GM18520 (cell line): ENCODE measurements around the gene PKN2.

Experiments used
- ATAC-seq: cut with Tn5 transposase; IDR thresholded peaks from one replicate; pipeline ENCODE4 v1.9.1; 2021; ENCODE audit not compliant: unreplicated experiment

Gene PKN2

GRCh38 chr1:88683541-88684481 lies at the start of gene PKN2:
Gene PKN2 (plus strand): TSS chr1:88684273. CDS start chr1:88684581, 308 bp downstream.
- ATAC-seq, result peak; percentile 91

- no peak for ATAC-seq
Measured at GRCh38 chr1:88634538-88634937, 49.5 kb upstream of the PKN2 start.

DNA sequence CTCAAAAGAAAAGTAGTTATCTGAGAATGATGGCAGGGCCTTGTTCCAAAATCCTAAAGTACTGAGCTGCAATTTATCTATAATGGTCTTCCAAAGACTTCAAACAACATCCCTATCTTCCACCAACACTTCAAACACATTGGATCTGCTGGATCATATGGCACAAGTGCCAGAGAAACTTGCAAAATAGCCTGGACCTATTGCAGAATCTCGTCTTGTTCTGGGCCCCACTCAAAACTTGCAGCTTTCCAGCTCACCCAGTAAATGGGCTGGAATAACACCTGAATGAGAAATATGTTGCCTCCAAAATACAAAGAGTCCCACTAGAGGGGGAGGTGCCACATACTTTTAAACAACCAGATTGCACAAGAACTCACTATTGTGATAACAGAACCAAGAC lies 44.0 kb upstream of the PKN2 start:
- no peak for ATAC-seq

GRCh38 chr1:88645886-88646285 lies 38.2 kb upstream of the PKN2 start:
- ATAC-seq, result no peak

DNA sequence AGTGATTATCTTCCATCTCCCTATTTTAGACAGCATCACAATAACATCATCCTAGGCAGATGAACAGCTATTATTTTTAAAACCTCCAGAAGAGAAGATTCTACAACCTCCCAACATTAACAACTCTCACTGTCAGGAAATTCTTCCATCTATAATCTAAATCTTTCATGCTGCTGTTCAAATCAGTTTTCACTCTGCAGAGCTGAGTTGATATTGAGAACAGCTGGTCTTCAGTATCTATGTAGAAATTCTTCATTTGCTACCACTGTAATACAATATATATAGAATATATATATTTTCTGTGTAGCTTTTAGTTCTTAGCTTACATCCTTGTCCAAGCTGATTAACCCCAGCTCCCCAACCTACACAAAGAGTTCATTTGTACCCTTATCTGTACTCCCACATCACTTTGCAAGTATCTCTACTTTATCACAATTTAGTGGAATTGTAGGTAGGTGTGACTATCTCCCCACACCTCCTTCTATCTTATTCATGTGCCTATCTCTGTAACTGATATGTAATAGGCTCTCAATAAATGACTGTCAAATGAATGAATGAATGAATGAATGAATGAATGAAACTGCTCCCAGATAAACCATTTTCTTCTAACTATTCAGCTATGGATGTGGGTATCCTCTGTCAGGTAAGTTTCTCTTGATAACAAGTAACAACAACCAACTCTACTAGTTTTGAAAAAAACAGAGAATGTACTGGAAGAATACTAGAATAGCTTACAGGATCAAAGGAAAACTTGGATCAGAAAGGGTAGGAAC lies 37.4 kb upstream of the PKN2 start:
- no peak for ATAC-seq

DNA sequence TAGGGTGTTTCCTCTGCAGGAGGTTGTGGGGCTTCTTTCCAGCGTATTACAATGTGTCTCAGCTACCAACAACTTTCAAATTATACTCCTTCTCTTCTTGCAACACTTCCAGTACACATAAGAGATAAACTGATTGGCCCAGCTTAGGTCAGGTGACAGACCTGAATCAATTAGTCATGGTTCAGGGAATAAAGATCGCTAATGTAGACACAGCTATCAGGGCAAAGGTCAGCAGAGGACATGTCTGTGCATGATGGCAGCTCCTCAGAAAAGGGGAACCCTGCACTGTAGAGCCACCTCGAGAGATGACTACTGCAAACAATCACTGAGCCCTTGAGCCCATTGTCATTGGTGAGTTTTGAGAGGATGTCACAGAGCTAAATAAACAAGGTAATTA lies 36.8 kb upstream of the PKN2 start:
- ATAC-seq, result peak; percentile 90

DNA sequence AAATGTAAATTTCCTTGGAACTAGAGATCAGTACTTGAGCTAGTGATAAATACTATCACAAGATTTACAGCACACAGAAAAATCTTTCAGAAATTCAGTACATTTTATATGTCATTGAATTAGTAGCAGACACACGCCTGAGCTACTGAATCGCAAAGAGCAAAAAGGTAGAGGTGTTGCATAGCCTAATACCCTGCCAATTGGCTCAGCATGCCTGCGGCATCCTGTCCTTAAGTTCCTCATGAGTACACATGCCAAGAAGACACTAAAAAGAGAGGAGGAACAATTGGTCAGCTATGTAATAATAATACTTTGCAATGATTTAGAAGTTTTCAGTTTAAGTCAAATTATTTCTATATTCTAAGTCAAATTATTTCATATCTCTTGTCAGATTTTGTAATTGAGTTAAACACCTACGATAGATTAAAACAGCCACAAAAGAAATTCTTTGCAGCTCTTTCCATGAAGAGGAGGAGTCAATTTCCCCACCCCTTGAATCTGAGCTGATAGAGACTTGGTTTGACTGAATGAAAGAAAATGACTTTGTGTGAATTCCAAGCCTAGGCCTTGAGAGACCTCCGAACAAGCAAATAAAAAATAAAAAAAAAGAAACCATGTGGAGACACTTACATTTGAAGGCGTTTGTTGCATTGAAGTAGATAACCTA lies 36.2 kb upstream of the PKN2 start:
- ATAC-seq, result no peak

- ATAC-seq, result no peak
Measured at GRCh38 chr1:88648706-88649105, 35.4 kb upstream of the PKN2 start.

DNA sequence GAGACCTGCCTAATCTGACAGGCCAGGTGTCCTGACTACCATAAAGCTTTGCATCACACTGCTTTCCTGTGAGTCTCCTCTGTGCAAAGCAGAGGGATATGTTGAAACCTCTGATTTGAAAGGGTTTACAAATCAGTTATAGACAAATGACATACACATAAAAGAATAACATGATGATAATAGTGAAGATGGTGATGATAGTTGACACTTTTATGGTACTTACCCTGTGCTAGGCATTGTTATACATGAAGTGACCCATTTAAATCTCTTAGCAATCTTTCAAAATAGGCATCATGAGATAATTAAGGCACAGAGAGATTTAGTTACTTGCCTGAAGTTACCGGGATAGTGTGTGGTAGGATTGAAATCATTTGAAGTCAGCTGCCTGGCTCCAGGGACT lies 34.1 kb upstream of the PKN2 start:
- ATAC-seq, result no peak

DNA sequence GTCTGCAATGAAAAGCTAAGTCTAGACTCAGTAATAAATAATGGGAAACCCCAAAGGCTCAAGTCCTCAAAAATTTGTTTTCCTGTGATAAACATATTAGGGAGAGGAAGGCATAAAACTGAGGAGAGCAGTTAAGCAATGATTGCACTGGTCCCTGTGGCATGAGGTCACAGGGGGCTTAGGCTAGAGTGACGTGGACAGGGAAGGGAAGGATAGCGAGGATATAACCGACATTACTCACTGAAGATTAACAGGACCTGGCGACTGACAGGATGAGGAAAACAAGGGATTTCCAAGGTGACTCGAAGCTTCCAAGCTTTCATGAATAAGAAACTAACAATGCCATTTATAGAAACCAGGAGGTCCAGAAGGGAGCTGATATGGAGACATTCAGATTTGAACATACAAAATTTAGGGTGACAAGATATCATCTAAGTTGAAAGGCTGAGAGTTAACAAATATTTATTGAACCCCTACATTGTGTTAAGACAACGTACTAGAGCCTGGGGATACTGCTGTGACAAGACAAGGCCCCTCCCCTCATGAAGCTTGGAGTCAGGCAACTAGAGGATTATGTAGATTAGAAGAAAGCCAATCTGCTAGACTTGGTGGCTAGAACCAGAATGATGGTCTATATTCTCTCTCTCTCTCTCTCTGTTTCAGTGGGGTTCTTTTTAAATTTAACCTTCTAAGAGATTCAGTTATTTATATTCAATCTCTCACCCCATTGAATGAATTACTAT lies 33.2 kb upstream of the PKN2 start:
- no peak for ATAC-seq

- ATAC-seq, result no peak
Measured at GRCh38 chr1:88655140-88655539, 28.9 kb upstream of the PKN2 start.

DNA sequence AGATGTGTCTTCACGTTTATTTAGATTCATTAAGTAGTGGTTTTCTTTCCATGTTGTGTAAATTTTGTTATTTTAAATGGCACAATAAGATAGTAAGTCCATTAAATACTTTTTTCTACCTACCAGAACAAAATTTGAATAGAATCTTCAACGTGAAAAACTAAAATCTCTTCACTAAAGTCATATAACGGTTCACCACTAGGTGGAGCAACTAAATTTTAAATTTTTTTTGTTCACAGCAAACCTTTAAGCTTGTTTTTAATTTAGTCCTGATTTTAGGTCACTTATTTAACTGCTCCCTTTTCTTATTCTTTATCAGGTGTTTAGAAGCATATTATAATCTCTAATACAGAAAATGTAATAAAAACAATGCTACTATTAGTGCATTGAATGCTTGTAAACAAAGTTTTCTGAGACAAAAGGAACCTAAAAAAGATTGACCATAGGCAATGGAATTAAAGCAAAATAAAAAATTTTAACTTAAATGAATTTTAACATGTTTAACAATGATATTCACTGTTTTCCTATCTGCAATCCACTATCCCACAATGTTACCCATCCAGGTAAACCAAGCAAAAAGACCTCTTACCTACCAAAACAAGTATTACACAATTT lies 28.3 kb upstream of the PKN2 start:
- no peak for ATAC-seq

GRCh38 chr1:88658419-88658818 lies 25.7 kb upstream of the PKN2 start:
- no peak for ATAC-seq

DNA sequence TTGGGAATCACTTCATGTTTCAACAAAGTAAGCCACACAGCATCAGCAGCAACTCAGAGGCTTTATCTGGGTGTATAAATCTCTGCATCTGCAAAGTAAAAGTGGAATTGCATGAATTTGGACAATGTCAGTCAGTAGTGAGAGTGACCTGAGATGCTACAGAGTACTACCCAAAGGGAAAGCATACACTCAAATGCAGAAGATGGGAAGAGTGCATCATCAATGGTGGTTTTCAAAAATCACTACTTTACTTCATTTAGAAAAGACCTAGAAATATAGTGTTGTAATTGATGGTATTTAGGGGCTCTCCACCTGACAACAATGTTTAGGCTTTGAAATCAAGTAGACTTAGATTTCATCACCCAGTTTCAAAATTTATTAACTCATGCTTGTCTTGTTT lies 24.5 kb upstream of the PKN2 start:
- no peak for ATAC-seq

DNA sequence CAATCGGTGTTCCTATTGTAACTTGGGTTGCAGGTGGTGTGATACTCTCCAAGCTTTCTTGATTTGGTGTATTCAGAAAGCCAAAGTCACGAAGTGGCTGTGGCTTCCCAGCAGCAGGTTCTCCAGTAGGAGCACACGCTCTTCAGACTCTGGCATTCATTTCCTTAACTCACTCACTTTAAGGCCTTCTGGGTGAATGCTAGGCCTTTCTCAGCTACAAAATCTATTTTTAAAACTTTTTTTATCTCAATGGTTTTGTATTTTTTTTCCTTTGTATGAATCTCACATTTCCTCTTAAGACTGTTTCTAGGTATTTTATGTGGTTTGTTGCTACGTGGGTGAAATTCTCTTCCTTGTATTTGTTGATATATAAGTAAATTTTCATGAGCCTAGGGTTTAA lies 22.9 kb upstream of the PKN2 start:
- no peak for ATAC-seq

DNA sequence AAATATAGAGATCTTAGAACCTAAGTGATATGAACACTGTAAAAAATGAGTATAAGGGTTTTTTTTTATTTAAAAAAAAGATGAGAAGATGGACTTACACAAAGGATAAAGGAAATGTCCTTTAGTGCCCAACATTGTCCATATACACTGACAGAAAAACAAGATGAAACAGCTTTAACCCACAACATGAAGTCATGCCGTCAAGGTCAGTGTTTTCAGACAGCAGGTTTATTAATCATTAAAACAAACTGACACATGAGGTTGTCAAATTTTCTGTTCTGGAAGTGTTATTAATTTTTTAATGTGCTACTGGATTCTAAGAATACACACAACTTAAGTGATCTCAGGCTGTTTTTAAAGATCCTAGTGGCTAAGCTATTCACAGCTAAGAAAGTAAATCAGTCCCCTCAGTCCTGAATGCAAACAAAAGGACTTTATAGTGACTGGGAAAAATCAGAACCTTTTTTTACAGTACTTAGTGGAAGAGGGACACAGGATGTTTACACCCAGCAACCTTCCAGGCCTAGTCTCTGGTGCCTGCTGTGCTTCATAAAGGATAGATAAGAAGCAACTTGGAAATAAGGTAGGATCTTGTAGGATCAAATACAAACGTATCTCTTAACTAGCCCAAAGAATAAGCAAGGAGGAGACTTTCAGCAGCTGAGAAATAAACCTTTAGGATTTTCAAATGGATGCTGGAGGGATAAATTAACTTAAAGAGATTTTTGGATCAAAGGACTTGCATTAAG lies 21.9 kb upstream of the PKN2 start:
- ATAC-seq, result no peak

GRCh38 chr1:88662723-88663122 lies 21.4 kb upstream of the PKN2 start:
- ATAC-seq, result peak; percentile 34

GRCh38 chr1:88668405-88668804 lies 15.7 kb upstream of the PKN2 start:
- no peak for ATAC-seq

GRCh38 chr1:88670462-88670861 lies 13.6 kb upstream of the PKN2 start:
- ATAC-seq, result no peak

DNA sequence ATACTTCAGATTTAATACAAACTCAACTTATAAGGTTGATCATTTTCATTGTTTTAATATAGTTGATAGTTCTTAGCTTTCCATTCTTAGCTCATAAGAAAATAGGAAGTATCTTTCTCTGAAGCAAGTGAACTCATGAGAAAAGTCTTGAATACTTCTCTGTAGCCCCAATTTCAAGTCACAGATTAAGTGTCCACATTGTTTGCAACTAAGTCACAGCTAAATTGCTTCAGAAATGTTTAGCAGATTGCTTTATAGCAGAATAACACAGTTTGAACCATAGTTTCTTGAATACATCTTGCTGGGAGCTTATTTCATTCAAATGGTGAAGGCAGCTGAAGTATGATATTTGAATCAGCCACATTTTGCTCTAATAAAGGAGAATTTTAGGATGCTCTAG lies 10.6 kb upstream of the PKN2 start:
- no peak for ATAC-seq
